ENCODE results near the gene PSD2. TPM values are rescaled to one million over a fixed set of nuclear protein-coding genes. Genes with fewer than 3 reads are reported as not detected.

PSD2 gene
- total RNA-seq, 1 donor from 2014 or later, result 0.52 TPM

GRCh38 chr5:139862313-139862712, 66.7 kb downstream of the PSD2 start:
- Histone ChIP-seq H3K9me3 (ENCODE audit: control insufficient read depth in 3 of 3, low read length in 3 of 3) (no peaks in the 10 kb centered on the region), H3K9ac (ENCODE audit: low read depth in 1 of 3, low read length in 3 of 3) (no peak overlapping the region), H3K4me3 (ENCODE audit: low read length in 3 of 3) (no peak overlapping the region), H3K4me1 (ENCODE audit: control insufficient read depth in 3 of 3, insufficient read depth in 3 of 3, low read length in 3 of 3) (peaks cover 11 to 21% (median 14%) of the 10 kb centered on the region in 3 donors), H3K27ac (ENCODE audit: low read depth, low read length) (no peak overlapping the region), H3K36me3 (ENCODE audit: control insufficient read depth in 3 of 3, insufficient read depth in 3 of 3, low read length in 3 of 3) (no peaks in the 10 kb centered on the region), H3K27me3 (ENCODE audit: control insufficient read depth in 3 of 3, insufficient read depth in 3 of 3, low read length in 3 of 3) (no peaks in the 10 kb centered on the region)

GRCh38 chr5:139862803-139863202, 67.2 kb downstream of the PSD2 start:
- no peaks in the 10 kb centered on the region for H3K9me3 ChIP-seq (ENCODE audit: control insufficient read depth in 3 of 3, low read length in 3 of 3)
- no peak overlapping the region for H3K4me3 ChIP-seq (ENCODE audit: low read length in 3 of 3)
- no peak overlapping the region for H3K9ac ChIP-seq (ENCODE audit: low read depth in 1 of 3, low read length in 3 of 3)
- peaks cover 11 to 21% (median 14%) of the 10 kb centered on the region in 3 donors for H3K4me1 ChIP-seq (ENCODE audit: control insufficient read depth in 3 of 3, insufficient read depth in 3 of 3, low read length in 3 of 3)
- H3K27me3 ChIP-seq (ENCODE audit: control insufficient read depth in 3 of 3, insufficient read depth in 3 of 3, low read length in 3 of 3), result no peaks in the 10 kb centered on the region
- no peak overlapping the region for H3K27ac ChIP-seq (ENCODE audit: low read depth, low read length)
- no peaks in the 10 kb centered on the region for H3K36me3 ChIP-seq (ENCODE audit: control insufficient read depth in 3 of 3, insufficient read depth in 3 of 3, low read length in 3 of 3)

- Histone ChIP-seq H3K36me3 (ENCODE audit: control insufficient read depth in 3 of 3, insufficient read depth in 3 of 3, low read length in 3 of 3) (no peaks in the 10 kb centered on the region), H3K4me1 (ENCODE audit: control insufficient read depth in 3 of 3, insufficient read depth in 3 of 3, low read length in 3 of 3) (peaks cover 11 to 21% (median 14%) of the 10 kb centered on the region in 3 donors), H3K27ac (ENCODE audit: low read depth, low read length) (peak overlapping the region; percentile 16), H3K27me3 (ENCODE audit: control insufficient read depth in 3 of 3, insufficient read depth in 3 of 3, low read length in 3 of 3) (no peaks in the 10 kb centered on the region), H3K9me3 (ENCODE audit: control insufficient read depth in 3 of 3, low read length in 3 of 3) (no peaks in the 10 kb centered on the region), H3K4me3 (ENCODE audit: low read length in 3 of 3) (peak overlapping the region in 2 of 3 donors; percentile 19 to 41), H3K9ac (ENCODE audit: low read depth in 1 of 3, low read length in 3 of 3) (peak overlapping the region in 1 of 3 donors; percentile 51)
These were observed 67.8 kb downstream of the PSD2 start for GRCh38 chr5:139863361-139863760.

- Histone ChIP-seq H3K9me3 (ENCODE audit: control insufficient read depth in 3 of 3, low read length in 3 of 3) (no peaks in the 10 kb centered on the region), H3K27ac (ENCODE audit: low read depth, low read length) (peak overlapping the region; percentile 16), H3K4me1 (ENCODE audit: control insufficient read depth in 3 of 3, insufficient read depth in 3 of 3, low read length in 3 of 3) (peaks cover 11 to 21% (median 14%) of the 10 kb centered on the region in 3 donors), H3K4me3 (ENCODE audit: low read length in 3 of 3) (no peak overlapping the region), H3K36me3 (ENCODE audit: control insufficient read depth in 3 of 3, insufficient read depth in 3 of 3, low read length in 3 of 3) (no peaks in the 10 kb centered on the region), H3K27me3 (ENCODE audit: control insufficient read depth in 3 of 3, insufficient read depth in 3 of 3, low read length in 3 of 3) (no peaks in the 10 kb centered on the region), H3K9ac (ENCODE audit: low read depth in 1 of 3, low read length in 3 of 3) (no peak overlapping the region)
These were observed 68.4 kb downstream of the PSD2 start for GRCh38 chr5:139863855-139864558.

GRCh38 chr5:139864716-139865483, 69.3 kb downstream of the PSD2 start:
- H3K9ac ChIP-seq (ENCODE audit: low read depth in 1 of 3, low read length in 3 of 3), result no peak overlapping the region
- H3K4me1 ChIP-seq (ENCODE audit: control insufficient read depth in 3 of 3, insufficient read depth in 3 of 3, low read length in 3 of 3), result peaks cover 13 to 21% (median 14%) of the 10 kb centered on the region in 3 donors
- H3K27me3 ChIP-seq (ENCODE audit: control insufficient read depth in 3 of 3, insufficient read depth in 3 of 3, low read length in 3 of 3), result no peaks in the 10 kb centered on the region
- no peaks in the 10 kb centered on the region for H3K36me3 ChIP-seq (ENCODE audit: control insufficient read depth in 3 of 3, insufficient read depth in 3 of 3, low read length in 3 of 3)
- no peak overlapping the region for H3K4me3 ChIP-seq (ENCODE audit: low read length in 3 of 3)
- no peak overlapping the region for H3K27ac ChIP-seq (ENCODE audit: low read depth, low read length)
- H3K9me3 ChIP-seq (ENCODE audit: control insufficient read depth in 3 of 3, low read length in 3 of 3), result no peaks in the 10 kb centered on the region

- Histone ChIP-seq H3K9me3 (ENCODE audit: control insufficient read depth in 3 of 3, low read length in 3 of 3) (no peaks in the 10 kb centered on the region), H3K9ac (ENCODE audit: low read depth in 1 of 3, low read length in 3 of 3) (no peak overlapping the region), H3K4me3 (ENCODE audit: low read length in 3 of 3) (no peak overlapping the region), H3K36me3 (ENCODE audit: control insufficient read depth in 3 of 3, insufficient read depth in 3 of 3, low read length in 3 of 3) (peaks cover 0 to 3% (median 0%) of the 10 kb centered on the region in 3 donors), H3K27ac (ENCODE audit: low read depth, low read length) (no peak overlapping the region), H3K27me3 (ENCODE audit: control insufficient read depth in 3 of 3, insufficient read depth in 3 of 3, low read length in 3 of 3) (no peaks in the 10 kb centered on the region), H3K4me1 (ENCODE audit: control insufficient read depth in 3 of 3, insufficient read depth in 3 of 3, low read length in 3 of 3) (peaks cover 13 to 21% (median 14%) of the 10 kb centered on the region in 3 donors)
These were observed 71.5 kb downstream of the PSD2 start for GRCh38 chr5:139867109-139867508.

GRCh38 chr5:139867581-139867980, 72.0 kb downstream of the PSD2 start:
- H3K27ac ChIP-seq (ENCODE audit: low read depth, low read length), result no peak overlapping the region
- no peak overlapping the region for H3K9ac ChIP-seq (ENCODE audit: low read depth in 1 of 3, low read length in 3 of 3)
- H3K4me3 ChIP-seq (ENCODE audit: low read length in 3 of 3), result no peak overlapping the region
- H3K36me3 ChIP-seq (ENCODE audit: control insufficient read depth in 3 of 3, insufficient read depth in 3 of 3, low read length in 3 of 3), result peaks cover 0 to 3% (median 0%) of the 10 kb centered on the region in 3 donors
- no peaks in the 10 kb centered on the region for H3K27me3 ChIP-seq (ENCODE audit: control insufficient read depth in 3 of 3, insufficient read depth in 3 of 3, low read length in 3 of 3)
- peaks cover 13 to 19% (median 14%) of the 10 kb centered on the region in 3 donors for H3K4me1 ChIP-seq (ENCODE audit: control insufficient read depth in 3 of 3, insufficient read depth in 3 of 3, low read length in 3 of 3)
- no peaks in the 10 kb centered on the region for H3K9me3 ChIP-seq (ENCODE audit: control insufficient read depth in 3 of 3, low read length in 3 of 3)

- Histone ChIP-seq H3K4me1 (ENCODE audit: control insufficient read depth in 3 of 3, insufficient read depth in 3 of 3, low read length in 3 of 3) (peaks cover 0 to 3% (median 2%) of the 10 kb centered on the region in 3 donors), H3K9ac (ENCODE audit: low read depth in 1 of 3, low read length in 3 of 3) (no peak overlapping the region), H3K27ac (ENCODE audit: low read depth, low read length) (no peak overlapping the region), H3K27me3 (ENCODE audit: control insufficient read depth in 3 of 3, insufficient read depth in 3 of 3, low read length in 3 of 3) (peaks cover 0 to 2% (median 0%) of the 10 kb centered on the region in 3 donors), H3K4me3 (ENCODE audit: low read length in 3 of 3) (no peak overlapping the region), H3K36me3 (ENCODE audit: control insufficient read depth in 3 of 3, insufficient read depth in 3 of 3, low read length in 3 of 3) (peaks cover 0 to 3% (median 0%) of the 10 kb centered on the region in 3 donors), H3K9me3 (ENCODE audit: control insufficient read depth in 3 of 3, low read length in 3 of 3) (no peaks in the 10 kb centered on the region)
These were observed 73.6 kb downstream of the PSD2 start for GRCh38 chr5:139869042-139869790.

GRCh38 chr5:139870677-139871076, 75.1 kb downstream of the PSD2 start:
- H3K36me3 ChIP-seq (ENCODE audit: control insufficient read depth in 3 of 3, insufficient read depth in 3 of 3, low read length in 3 of 3), result peaks cover 0 to 3% (median 0%) of the 10 kb centered on the region in 3 donors
- no peaks in the 10 kb centered on the region for H3K9me3 ChIP-seq (ENCODE audit: control insufficient read depth in 3 of 3, low read length in 3 of 3)

More at GRCh38 chr5:139870677-139871076, 75.1 kb downstream of the PSD2 start:
- H3K4me3 ChIP-seq (ENCODE audit: low read length in 3 of 3), result no peak overlapping the region
- no peak overlapping the region for H3K27ac ChIP-seq (ENCODE audit: low read depth, low read length)
- H3K9ac ChIP-seq (ENCODE audit: low read depth in 1 of 3, low read length in 3 of 3), result no peak overlapping the region
- peaks cover 0 to 2% (median 0%) of the 10 kb centered on the region in 3 donors for H3K4me1 ChIP-seq (ENCODE audit: control insufficient read depth in 3 of 3, insufficient read depth in 3 of 3, low read length in 3 of 3)
- peaks cover 0 to 2% (median 0%) of the 10 kb centered on the region in 3 donors for H3K27me3 ChIP-seq (ENCODE audit: control insufficient read depth in 3 of 3, insufficient read depth in 3 of 3, low read length in 3 of 3)

Measured in skeletal muscle tissue (tissue), 4 donors.